Type B pancreatic cell (in vitro differentiated cells): ENCODE measurements around the gene ESYT3. TPM values are rescaled to one million over a fixed set of nuclear protein-coding genes. Genes with fewer than 3 reads are reported as not detected.

Experiments
- DNase-seq: peaks from one replicate; pipeline ENCODE4 v3.0.0; 2021; ENCODE audit warnings: mixed read lengths; ENCODE audit not compliant: unreplicated experiment; ENCODE audit errors: extremely low spot score
- H3K27ac Mint-ChIP-seq: 2 replicates; pipeline ENCODE4 v1.8.0; 2021; ENCODE audit warnings: mild to moderate bottlenecking, mixed read lengths
- H3K27me3 Mint-ChIP-seq: 2 replicates; pipeline ENCODE4 v1.8.0; 2021; ENCODE audit warnings: mixed read lengths
- H3K36me3 Mint-ChIP-seq: 2 replicates; pipeline ENCODE4 v1.8.0; 2021; ENCODE audit warnings: mixed read lengths
- H3K4me1 Mint-ChIP-seq: one replicate; pipeline ENCODE4 v1.8.0; 2021; ENCODE audit warnings: mixed read lengths; ENCODE audit not compliant: unreplicated experiment
- H3K4me3 Mint-ChIP-seq: 2 replicates; pipeline ENCODE4 v1.8.0; 2021; ENCODE audit warnings: mild to moderate bottlenecking, mixed read lengths
- H3K9me3 Mint-ChIP-seq: 2 replicates; pipeline ENCODE4 v1.8.0; 2021; ENCODE audit warnings: mixed read lengths
- CTCF ChIP-seq: fragments of 200-600 bp; sonication (generic); conservative IDR thresholded peaks from 2 replicates; pipeline ENCODE4 v1.5.0; 2021; ENCODE audit warnings: antibody characterized with exemption, mild to moderate bottlenecking
- total RNA-seq: library from RNA; stranded (reverse); gene quantifications from 2 replicates; pipeline ENCODE4 v1.2.1, GENCODE V29; 2021; ENCODE audit warnings: low replicate concordance

The ESYT3 gene
- total RNA-seq, 1 donor from 2014 or later: 2.0 TPM

- H3K9me3 Mint-ChIP-seq: no peaks in the 10 kb centered on the region
- DNase-seq: no peak
- H3K27ac Mint-ChIP-seq: no peak overlapping the region
- H3K4me3 Mint-ChIP-seq: no peak overlapping the region
- TF ChIP-seq CTCF: no peak
- no peaks in the 10 kb centered on the region for H3K27me3 Mint-ChIP-seq
- H3K36me3 Mint-ChIP-seq: peaks cover 3% of the 10 kb centered on the region
- no peaks in the 10 kb centered on the region for H3K4me1 Mint-ChIP-seq
These were observed 63.4 kb downstream of the ESYT3 start for GRCh38 chr3:138497851-138498250.

- Mint-ChIP-seq H3K4me1 (no peaks in the 10 kb centered on the region), H3K4me3 (no peak overlapping the region), H3K9me3 (no peaks in the 10 kb centered on the region), H3K36me3 (peaks cover 9% of the 10 kb centered on the region), H3K27ac (no peak overlapping the region), H3K27me3 (no peaks in the 10 kb centered on the region)
- no peak for TF ChIP-seq CTCF
- DNase-seq: no peak
These were observed 64.6 kb downstream of the ESYT3 start for GRCh38 chr3:138498991-138499390.

- no peak for DNase-seq
- H3K4me1 Mint-ChIP-seq: peaks cover 3% of the 10 kb centered on the region
- no peak overlapping the region for H3K27ac Mint-ChIP-seq
- H3K27me3 Mint-ChIP-seq: no peaks in the 10 kb centered on the region
- no peak for TF ChIP-seq CTCF
- peaks cover 15% of the 10 kb centered on the region for H3K36me3 Mint-ChIP-seq
- H3K4me3 Mint-ChIP-seq: no peak overlapping the region
- H3K9me3 Mint-ChIP-seq: no peaks in the 10 kb centered on the region
These were observed 73.1 kb downstream of the ESYT3 start for GRCh38 chr3:138507524-138507923.

GRCh38 chr3:138509586-138509985 lies 75.2 kb downstream of the ESYT3 start:
- H3K4me1 Mint-ChIP-seq: peaks cover 3% of the 10 kb centered on the region
- no peak for TF ChIP-seq CTCF
- DNase-seq: no peak
- no peak overlapping the region for H3K27ac Mint-ChIP-seq
- no peaks in the 10 kb centered on the region for H3K27me3 Mint-ChIP-seq
- H3K36me3 Mint-ChIP-seq: peaks cover 8% of the 10 kb centered on the region
- no peak overlapping the region for H3K4me3 Mint-ChIP-seq
- no peaks in the 10 kb centered on the region for H3K9me3 Mint-ChIP-seq

GRCh38 chr3:138511945-138512344 lies 77.5 kb downstream of the ESYT3 start:
- H3K27me3 Mint-ChIP-seq: no peaks in the 10 kb centered on the region
- peaks cover 4% of the 10 kb centered on the region for H3K9me3 Mint-ChIP-seq
- H3K4me1 Mint-ChIP-seq: peaks cover 3% of the 10 kb centered on the region
- no peak overlapping the region for H3K27ac Mint-ChIP-seq
- H3K4me3 Mint-ChIP-seq: no peak overlapping the region
- TF ChIP-seq CTCF: no peak
- DNase-seq: no peak
- H3K36me3 Mint-ChIP-seq: peaks cover 20% of the 10 kb centered on the region
